AG04450 (cell line): ENCODE measurements around the gene KCNAB3. TPM values are rescaled to one million over a fixed set of nuclear protein-coding genes. Genes with fewer than 3 reads are reported as not detected.
A peak's percentile ranks its signal among the peaks of the same experiment; 100 is the strongest.

ENCODE experiments used
- CTCF ChIA-PET: fragments of 300-600, 350-600 bp; formaldehyde crosslinking; extraction: SDS; loops from one replicate; lab custom pipeline; 2022; ENCODE audit warnings: antibody characterized with exemption, inconsistent platforms; lab: Charles Lee
- POLR2A ChIA-PET: fragments of 350-600 bp; formaldehyde crosslinking; extraction: SDS; loops from one replicate; lab custom pipeline; 2021; ENCODE audit warnings: antibody characterized with exemption, inconsistent platforms; lab: Yijun Ruan, JAX
- DNase-seq: peaks from one replicate; pipeline ENCODE4 v3.0.0-alpha.2; 2011; ENCODE audit warnings: low read depth, low spot score
- H3K27ac ChIP-seq: one replicate; pipeline ENCODE4 v1.5.1; 2012; ENCODE audit warnings: low read depth, low read length, control low read depth
- H3K27me3 ChIP-seq: one replicate; pipeline ENCODE4 v1.6.0; 2012; ENCODE audit warnings: low read length; ENCODE audit not compliant: control insufficient read depth, insufficient read depth
- H3K4me3 ChIP-seq: 2 replicates; pipeline ENCODE4 v1.5.1; 2011; ENCODE audit warnings: mild to moderate bottlenecking, low read depth, low read length, control low read depth
- H3K9me3 ChIP-seq: 2 replicates; pipeline ENCODE4 v1.5.1; 2012; ENCODE audit warnings: low read length; ENCODE audit not compliant: control insufficient read depth, insufficient read depth
- CTCF ChIP-seq: IDR thresholded peaks from 2 replicates; pipeline ENCODE4 v1.5.1; 2011; ENCODE audit warnings: low read depth, low read length, control low read depth, inconsistent platforms
- polyA plus RNA-seq: library from polyadenylated mRNA; depleted of rRNA; stranded (reverse); fragments of >200 nt; gene quantifications from 2 replicates; pipeline ENCODE4 v1.2.3, GENCODE V29; 2011

Gene KCNAB3
- polyA plus RNA-seq, 1 experiment = 2.2 TPM

DNA sequence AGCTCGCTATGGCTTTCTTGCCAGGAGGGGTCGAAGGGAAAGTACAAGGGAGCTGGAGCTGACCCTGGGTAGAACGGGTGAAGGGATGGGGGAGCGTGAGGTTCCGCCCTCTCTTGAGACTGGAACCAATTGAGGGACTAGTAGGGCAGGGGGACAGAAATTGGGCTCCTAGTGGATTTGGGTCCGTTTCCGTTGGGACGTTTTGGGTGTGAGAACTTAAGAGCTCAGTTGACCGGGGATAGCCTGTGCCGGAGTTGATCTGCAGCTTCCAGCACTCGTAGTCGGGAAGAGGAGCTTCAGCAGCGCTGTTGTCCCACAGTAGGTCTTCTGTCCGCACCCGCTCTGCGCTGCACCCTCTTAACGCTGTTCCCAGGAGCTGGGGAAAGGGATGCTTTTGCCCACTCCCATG is 2.8 kb upstream of the KCNAB3 start:
- no peak for DNase-seq
- CTCF ChIA-PET = interaction anchor here (0.6 to 4.6 kb wide), 14 partner anchors 8 to 189 kb away, joined by 3 to 29 read pairs (median 5); partner anchors contain the start of gene RNF227

GRCh38 chr17:7931709-7932482 is 2.2 kb upstream of the KCNAB3 start, which contains the start of the genes CNTROB and TRAPPC1:
Gene CNTROB (plus strand): TSS chr17:7932206. CDS start chr17:7933080, 874 bp downstream.
Gene TRAPPC1 (minus strand): TSS chr17:7931946. CDS start chr17:7931829, 117 bp downstream.
- Histone ChIP-seq H3K27me3 (no peaks in the 10 kb centered on the region), H3K4me3 (peak within 1 kb of the TSS; percentile 100), H3K27ac (peak within 1 kb of the TSS; percentile 70), H3K9me3 (no peaks in the 10 kb centered on the region)
- DNase-seq = peak; percentile 97
- TF ChIP-seq CTCF = no peak
- ChIA-PET CTCF (interaction anchor here (0.6 to 4.6 kb wide), 14 partner anchors 9 to 189 kb away, joined by 3 to 29 read pairs (median 5); partner anchors contain the start of gene RNF227), POLR2A (interaction anchor here (0.6 to 2.2 kb wide), 5 partner anchors 10 to 75 kb away, joined by 3 to 15 read pairs (median 4); partner anchors contain the start of genes NAA38 and RNF227)

More for the DNA sequence above, 2.8 kb upstream of the KCNAB3 start:
- POLR2A ChIA-PET = interaction anchor here (0.7 to 2.2 kb wide), 5 partner anchors 10 to 75 kb away, joined by 3 to 15 read pairs (median 4); partner anchors contain the start of genes NAA38 and RNF227
- Histone ChIP-seq H3K4me3 (peak overlapping the region; percentile 100), H3K27ac (peak overlapping the region; percentile 70), H3K27me3 (no peaks in the 10 kb centered on the region), H3K9me3 (no peaks in the 10 kb centered on the region)
- no peak for TF ChIP-seq CTCF

DNA sequence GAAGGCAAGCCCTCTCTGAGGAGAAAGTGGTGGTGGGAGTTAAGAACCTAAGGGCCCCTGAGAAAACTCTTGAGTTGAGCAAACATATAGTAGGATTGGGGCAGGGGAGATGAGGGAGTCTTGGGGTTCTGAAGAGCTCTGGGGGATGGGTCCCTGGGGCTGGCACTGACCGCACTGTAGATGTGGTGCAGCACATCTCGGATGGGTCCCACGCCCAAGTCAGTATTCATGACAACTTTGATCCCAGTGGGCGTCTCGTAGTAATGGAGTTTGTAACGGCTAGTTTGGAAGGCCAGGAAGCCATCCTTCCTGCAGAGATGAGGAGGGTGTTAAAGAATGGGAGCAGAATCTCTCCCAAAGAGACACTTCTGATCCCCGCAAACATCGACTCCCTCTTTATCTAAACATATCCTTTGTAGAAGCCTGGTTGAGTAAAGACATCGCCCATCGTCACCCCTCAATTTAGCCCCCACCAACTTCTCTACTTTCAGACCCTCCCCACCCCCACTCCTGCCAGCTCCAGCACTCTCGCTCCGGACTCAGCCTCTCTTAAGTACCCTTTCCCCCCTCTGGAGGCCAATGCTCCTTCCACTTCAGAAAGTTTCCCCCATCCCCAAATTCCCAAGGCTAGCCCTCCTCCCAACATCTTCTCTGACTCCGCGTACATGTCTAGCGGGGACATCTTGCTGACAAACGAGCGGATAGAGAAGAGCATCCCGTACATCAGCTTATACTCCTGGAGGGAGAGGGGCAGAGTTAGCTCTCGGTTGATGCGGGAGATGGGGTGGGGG is 1.4 kb upstream of the KCNAB3 start:
- no peak for TF ChIP-seq CTCF
- H3K27ac ChIP-seq = no peak overlapping the region
- ChIA-PET POLR2A (interaction anchor here (0.6 to 2.2 kb wide), 4 partner anchors 9 to 74 kb away, joined by 3 to 15 read pairs (median 4); partner anchors contain the start of genes NAA38 and RNF227), CTCF (interaction anchor here (0.6 to 4.1 kb wide), 5 partner anchors 9 to 59 kb away, joined by 3 to 29 read pairs (median 7); no protein-coding TSS in a partner anchor)
- H3K9me3 ChIP-seq = no peaks in the 10 kb centered on the region
- DNase-seq = no peak
- H3K4me3 ChIP-seq = peak overlapping the region; percentile 100
- H3K27me3 ChIP-seq = no peaks in the 10 kb centered on the region

DNA sequence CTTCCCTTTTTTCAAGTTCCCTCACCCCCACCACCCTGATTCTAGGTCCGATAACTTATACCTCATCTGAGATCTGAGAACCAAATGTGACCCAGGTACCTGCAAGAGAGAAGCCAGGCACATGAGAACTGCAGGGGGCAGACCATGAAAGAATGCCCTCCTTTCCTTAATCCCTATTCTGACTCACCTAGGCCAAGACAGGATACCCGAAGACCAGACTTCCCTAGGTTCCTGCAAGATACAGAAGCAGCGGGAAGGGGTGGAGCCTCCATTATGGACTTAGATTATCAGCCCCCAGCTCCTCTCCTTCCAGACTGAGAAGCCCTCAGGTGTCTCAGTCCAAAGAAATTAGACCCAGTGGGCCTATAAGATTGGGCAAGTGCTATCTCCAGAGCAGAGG is 2.1 kb downstream of the KCNAB3 start:
- CTCF ChIA-PET = interaction anchor here (0.6 to 1.1 kb wide), 2 partner anchors 65 to 133 kb away, joined by 3 read pairs; no protein-coding TSS in a partner anchor

More for the DNA sequence above, 2.1 kb downstream of the KCNAB3 start:
- POLR2A ChIA-PET = no interaction called here
- DNase-seq = no peak
- no peak for TF ChIP-seq CTCF
- Histone ChIP-seq H3K27me3 (no peaks in the 10 kb centered on the region), H3K9me3 (no peaks in the 10 kb centered on the region), H3K4me3 (no peak overlapping the region), H3K27ac (no peak overlapping the region)
